ENCODE data around the gene GALNTL6.
"Not testable (repeated sequence)": the region's sequence is repeated elsewhere in the genome, so short reads cannot be mapped to it uniquely, and the experiment has no call there.

The GALNTL6 gene

DNA sequence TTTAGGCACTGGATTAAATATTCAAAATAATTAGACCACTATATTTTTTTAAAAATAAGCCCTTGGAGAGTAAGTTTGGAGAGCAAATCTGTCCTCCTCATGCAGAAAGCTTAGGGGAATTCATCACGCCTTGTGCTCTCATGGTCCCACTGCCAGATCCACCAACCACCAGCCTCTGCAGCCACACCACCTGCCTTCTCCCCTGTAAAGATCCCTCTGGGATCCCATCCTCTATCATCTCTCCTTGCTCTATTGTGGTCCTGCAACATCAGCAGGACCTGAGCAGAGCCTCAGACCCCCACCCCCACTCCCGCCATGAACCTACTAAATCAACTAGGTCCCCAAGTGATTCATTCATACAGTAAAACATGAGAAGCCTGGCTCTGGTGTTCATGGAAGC lies 872.8 kb downstream of the GALNTL6 start:
- no peak for DNase-seq

DNA sequence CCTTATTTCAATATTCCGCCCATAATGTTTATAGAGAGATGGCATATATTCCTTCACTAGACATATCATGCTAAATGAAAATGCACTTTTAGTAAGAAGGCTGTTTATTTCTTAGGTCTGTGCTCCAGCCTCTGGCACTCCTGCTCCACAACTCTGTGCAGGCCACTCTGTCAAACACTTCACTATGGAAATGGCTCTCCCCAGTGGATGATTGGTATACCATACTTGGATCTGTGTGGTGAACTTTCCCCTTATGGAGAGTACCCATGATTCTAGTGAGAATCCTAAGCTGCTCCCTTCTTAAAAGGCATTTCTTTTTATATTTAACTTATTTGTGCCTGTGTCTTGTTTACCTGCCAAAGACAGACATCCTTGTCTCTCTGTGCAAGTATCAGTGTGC lies 875.3 kb downstream of the GALNTL6 start:
- DNase-seq = no peak

DNA sequence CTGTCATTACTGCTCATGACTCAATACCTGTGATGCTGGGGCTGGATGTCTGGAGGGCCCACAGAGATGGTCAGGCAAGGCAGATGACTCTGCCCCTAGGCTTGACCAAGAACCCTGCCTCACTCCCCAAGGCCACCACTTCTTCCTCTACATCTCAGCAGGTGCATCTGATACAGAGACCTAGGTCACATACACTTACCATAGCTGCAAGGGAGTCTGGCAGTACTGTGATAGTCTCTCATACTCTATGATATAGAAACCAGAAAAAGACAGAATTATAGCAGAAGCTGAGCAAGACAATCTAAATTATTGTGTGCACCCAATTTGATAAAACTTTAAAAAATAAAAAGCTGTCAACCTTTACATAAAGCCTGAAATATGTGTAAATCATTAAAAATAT lies 878.3 kb downstream of the GALNTL6 start:
- no peak for DNase-seq

DNA sequence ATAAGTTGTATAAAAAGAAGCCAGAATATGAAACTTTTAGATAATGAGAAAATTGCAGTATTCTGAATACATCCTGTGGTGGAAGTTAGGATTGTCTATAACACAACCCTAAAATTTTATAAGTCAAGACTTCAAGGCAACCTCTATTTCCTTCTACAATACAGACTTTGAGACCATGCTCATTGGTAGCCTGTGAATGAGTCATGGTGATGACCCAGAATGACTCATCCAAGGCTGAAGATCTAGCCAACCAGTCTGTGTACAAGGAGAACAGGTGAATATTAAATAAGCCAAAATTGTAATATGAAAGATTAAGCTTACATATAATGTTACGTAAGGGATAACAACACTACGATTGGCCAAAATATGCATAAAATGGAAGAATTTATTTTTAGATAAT lies 879.5 kb downstream of the GALNTL6 start:
- no peak for DNase-seq

DNA sequence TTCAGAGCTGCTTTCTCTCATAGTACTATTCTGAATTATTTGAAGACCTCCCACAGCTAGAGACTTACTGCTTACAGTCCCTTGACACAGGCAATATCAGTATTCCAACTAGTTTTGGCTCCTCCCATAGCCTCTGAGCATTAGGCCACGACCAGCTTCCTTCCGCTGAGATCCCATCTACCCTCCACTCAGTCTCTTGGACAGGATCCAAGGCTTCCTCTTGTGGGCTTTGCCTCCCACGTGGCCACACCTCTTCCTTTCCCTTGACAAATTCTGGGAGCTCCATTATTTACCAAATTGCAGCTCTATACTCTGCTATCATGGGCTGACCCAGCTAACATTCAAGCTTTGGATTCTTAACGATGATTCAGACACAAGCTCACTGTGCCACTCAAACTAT lies 885.1 kb downstream of the GALNTL6 start:
- DNase-seq = no peak

DNA sequence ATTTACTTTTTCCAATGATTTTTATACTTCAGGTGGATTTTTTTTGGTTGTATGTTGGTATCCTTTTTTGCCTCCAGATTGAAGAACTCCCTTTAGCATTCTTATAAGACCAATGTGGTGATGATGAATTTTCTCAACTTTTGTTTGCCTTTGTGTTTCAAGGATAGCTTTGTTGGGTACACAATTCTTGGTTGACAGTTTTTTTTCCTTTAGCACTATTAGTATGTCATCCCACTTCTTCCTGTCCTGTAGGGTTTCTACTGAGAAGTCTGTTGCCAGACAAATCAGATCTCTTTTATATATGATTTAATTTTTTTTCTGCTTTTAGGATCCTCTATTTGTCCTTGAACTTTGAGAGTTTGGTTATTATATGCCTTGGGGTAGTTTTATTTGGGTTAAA lies 892.4 kb downstream of the GALNTL6 start:
- DNase-seq = no peak

DNA sequence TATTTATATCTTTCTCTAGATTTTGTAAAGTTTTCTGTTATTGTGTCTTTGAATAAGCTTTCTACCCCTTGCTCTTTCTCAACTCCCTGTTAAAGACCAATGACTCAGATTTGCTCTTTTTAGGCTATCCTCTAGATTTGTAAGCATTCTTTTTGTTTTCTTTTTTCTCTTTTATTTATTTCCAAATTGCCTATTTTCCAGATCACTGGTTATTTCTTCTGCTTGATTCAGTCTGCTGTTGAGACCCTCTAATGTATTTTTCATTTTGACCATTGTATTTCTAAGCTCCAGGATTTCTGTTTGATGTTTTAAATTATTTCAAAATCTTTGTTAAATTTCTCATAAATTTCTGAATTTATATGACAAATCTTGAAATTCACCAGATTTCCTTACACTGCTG lies 892.8 kb downstream of the GALNTL6 start:
- no peak for DNase-seq

DNA sequence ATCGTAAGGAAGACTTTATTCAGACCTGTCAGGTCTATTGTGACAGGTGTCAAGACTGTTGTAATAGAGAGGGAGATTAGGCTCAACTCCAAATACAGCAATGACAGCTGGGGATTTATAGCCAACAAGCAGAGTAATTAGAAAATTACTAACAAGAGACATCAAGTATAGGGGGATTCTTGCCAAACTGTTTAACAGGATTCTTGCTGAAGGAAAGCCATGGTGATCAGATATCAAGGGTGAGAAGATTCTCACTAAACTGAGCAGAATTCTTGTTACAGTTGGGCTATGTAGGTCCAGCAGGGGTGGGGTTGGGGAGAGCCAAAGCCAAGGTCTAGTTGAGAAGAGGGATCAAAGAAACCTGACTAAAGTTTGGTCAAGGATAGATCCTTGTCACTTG lies 894.4 kb downstream of the GALNTL6 start:
- DNase-seq = no peak

DNA sequence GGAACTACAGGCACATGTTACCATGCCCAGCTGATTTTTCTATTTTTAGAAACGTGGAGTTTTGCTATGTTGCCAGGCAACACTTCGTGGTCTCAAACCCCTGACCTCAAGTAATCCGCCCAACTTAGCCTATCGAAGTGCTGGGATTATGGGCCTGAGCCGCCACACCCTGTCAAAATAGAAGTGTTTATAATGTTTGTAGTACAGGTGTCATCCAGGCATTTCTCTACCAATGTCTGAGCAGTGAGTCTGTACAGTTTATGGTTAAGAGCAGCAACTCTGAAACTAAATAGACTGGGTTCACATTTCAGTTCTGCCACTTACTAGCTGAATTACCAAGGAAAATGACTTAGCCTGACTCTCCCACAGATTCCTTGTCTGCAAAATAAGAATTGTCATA lies 895.0 kb downstream of the GALNTL6 start:
- DNase-seq = no peak

DNA sequence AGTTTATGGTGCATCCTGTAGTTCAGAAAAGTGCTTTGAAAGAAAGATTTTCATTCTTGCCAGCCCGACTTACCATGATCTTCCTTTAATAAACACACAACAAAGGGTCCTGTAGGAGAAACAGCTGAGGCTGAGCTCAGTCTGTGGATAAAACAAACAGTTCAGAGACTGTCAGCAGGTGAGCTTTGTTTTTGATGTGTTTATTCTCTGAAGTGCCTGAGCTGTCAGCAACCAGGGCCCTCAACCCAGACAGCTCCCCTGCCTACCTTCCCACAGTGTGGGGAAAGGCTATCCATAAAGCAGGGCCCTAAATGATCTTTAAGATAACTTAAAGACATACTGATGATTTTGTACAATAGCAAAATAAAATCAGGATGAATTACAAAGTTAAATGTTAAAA lies 896.2 kb downstream of the GALNTL6 start:
- no peak for DNase-seq

DNA sequence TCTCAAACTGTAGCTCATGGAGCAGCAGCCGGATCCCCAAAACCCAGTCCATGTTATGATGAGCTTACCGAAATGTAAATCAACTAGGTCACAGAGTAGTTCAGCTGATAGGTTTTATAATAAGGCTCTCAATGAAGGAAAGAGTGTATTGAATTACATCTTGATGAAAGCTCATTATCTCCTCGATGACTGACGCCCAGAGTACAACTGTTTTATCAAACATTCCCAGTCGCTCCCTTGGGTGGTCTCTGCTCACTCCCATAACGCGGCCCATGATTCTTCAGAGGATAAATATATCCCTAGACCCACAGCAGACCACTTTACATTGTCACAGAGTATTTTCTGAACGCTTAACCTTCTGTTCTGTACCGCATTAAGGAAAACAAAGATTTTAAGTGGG lies 903.1 kb downstream of the GALNTL6 start:
- no peak for DNase-seq

DNA sequence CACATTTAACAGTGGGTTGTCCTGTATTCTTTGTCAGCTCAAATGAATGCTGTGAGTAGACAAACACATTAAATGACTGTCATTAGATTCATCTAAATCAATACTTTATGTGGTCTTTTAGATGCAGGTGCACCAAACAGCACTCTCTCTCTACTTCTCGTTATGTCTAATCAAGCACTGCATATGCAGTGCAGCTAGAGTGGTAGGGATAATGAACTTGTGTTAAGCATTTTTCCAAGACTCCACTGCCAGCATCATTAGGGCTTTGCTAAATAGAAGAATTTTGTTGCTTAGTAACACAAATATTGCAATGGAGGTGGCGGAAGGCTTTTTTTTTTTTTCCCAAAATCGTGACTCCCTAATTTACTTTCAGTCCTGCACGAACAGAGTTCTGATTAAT lies 908.5 kb downstream of the GALNTL6 start:
- no peak for DNase-seq

DNA sequence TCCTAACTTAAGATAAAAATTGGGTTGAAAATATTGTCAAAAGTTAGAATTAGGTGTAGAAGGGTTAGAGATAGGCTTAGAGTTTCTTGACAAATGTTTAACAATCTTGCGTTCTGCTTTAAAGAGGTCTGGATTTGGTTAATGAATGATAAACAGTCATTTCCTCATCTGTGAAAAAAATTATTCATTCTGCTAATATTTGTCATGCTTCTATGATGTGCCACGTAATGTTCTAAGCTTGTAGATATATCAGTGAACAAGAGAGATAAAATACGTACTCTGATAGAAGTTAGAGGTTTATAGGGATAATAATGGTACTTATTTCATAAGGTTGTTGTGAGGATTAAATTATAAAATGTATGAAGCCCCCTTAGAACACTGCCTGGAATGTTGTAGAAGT lies 912.4 kb downstream of the GALNTL6 start:
- no peak for DNase-seq

DNA sequence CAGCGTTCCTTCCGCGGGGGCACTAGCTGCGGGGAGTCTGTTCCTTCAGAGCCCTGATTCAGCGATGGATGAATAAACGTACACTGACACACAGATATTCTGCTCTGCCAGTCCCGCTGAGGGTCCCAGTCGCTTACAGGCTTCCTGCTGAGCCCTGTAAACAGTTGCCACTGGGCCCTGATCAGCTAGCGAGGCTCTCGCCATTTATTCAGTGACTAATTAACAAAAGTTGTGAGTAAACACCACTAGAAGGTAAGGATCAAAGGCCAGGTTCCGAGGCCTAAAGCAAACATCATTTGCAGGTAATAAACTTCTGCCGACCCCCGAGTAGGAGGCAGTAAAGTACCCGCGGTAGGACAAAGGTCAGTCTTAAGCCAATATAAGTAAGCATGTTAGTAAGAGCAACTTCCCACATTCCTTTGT lies 912.8 kb downstream of the GALNTL6 start:
- no peak for DNase-seq

DNA sequence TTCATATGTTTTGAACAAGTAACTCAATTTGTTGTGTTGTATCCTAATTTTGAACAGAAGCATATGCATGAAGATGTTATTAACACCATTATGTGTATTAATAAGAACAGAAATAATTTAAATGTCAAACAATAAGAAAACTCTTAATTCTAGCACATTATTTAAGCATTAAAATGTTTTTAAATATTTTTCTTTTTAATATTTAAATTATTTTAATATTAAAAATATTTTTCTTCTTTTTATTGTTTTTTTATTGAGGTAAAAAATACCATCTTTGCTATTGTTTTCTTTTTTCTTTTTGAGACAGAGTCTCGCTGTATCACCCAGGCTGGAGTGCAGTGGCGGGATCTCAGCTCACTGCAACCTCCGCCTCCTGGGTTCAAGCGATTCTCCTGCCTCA lies 914.4 kb downstream of the GALNTL6 start:
- DNase-seq = no peak

DNA sequence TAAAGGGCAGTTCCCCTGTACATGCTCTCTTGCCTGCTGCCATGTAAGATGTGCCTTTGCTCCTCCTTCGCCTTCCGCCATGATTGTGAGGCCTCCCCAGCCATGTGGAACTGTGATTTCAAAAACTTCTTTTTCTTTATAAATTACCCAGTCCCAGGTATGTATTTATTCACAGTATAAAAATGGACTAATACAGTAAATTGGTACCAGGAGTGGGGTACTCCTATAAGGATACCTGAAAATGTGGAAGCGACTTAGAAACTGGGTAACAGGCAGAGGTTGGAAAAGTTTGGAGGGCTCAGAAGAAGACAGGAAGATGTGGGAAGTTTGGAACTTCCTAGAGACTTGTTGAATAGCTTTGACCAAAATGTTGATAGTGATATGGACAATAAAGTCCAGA lies 920.4 kb downstream of the GALNTL6 start:
- not testable (repeated sequence) for DNase-seq

DNA sequence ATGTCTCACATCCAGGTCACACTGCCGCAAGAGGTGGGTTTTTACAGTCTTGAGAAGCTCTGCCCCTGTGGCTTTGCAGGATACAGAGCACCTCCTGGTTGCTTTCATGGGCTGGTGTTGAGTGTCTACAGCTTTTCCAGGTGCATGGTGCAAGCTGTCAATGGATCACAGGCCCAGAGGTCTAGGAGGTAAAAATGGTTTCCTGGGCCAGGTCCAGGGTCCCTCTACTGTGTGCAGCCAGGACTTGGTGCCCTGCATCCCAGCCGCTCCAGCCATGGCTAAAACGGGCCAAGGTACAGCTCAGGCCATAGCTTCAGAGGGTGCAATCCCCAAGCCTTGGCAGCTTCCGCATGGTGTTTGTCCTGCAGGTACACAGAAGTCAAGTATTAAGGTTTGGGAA lies 921.4 kb downstream of the GALNTL6 start:
- DNase-seq = no peak

DNA sequence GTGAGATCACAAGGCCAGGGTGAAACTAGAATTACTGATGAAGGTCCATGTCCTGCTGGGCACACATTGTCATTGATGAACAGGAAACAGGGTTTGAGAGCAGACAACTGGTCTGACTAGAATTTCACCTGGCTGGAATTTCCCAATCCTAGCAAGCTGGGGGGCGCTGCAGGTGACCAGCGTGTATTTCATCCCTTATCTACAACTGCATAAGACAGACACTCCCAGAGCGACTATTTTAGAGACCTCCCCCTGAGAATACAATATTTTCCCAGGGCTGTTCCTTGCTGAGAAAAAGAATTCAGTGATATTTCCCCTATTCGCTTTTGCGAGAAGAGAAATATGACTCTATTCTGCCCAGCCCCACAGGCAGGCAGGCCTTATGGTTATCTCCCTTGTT lies 922.8 kb downstream of the GALNTL6 start:
- no peak for DNase-seq

DNA sequence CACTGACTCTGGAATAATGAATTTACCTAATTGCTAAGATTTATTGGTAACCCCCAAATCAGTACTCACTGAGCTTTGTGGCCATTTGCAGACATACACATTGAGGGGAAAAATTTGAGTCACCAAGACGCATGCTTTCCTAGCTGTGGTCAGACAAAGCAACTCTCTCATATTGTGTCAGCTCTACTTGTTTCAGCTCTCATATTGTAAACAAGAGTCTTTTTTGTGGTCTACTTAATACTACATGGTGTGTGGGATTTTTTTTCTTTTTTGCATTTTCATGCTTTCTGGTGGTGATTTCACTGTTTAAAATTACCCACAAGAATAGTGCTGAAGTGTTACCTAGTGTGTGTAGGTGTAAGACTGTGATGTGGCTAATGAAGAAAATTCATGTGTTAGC lies 927.2 kb downstream of the GALNTL6 start:
- DNase-seq = no peak

DNA sequence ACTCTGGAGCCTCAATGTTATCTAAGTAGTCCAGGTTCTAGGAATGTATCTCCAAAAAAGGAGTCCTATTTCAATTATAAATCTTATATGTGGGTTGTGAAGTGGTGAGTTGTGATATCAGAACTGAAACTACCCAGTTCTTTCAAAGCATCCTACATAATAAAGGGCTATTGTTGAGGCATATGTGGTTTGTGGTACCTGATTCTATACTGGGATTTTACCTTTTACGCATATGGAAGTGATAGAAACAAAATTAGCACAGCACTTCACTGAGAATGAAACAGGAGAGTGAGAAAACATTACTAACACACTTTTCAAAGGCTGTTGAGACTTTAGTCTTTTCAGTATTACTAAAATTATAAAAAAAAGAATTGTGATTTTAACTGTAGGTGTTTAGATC lies 937.7 kb downstream of the GALNTL6 start:
- no peak for DNase-seq

DNA sequence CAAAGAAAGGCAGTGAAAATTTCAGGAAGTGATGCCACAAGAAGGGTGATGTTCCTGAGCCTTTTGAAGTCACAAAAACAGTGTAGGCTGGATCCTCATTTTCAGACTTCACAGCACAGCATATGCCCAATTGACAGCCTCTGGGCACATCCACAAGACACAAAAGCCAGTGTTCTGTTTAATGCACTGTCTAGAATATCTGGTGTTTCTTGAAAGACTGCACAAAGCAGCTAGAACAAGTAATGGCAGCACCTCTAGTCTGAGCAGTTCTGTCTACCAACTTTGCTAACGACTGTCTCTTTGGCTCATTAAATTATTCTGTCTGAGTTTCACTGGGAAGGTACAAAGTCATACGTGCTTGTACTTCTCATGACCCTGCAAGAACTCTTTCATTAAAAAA lies 938.3 kb downstream of the GALNTL6 start:
- no peak for DNase-seq

DNA sequence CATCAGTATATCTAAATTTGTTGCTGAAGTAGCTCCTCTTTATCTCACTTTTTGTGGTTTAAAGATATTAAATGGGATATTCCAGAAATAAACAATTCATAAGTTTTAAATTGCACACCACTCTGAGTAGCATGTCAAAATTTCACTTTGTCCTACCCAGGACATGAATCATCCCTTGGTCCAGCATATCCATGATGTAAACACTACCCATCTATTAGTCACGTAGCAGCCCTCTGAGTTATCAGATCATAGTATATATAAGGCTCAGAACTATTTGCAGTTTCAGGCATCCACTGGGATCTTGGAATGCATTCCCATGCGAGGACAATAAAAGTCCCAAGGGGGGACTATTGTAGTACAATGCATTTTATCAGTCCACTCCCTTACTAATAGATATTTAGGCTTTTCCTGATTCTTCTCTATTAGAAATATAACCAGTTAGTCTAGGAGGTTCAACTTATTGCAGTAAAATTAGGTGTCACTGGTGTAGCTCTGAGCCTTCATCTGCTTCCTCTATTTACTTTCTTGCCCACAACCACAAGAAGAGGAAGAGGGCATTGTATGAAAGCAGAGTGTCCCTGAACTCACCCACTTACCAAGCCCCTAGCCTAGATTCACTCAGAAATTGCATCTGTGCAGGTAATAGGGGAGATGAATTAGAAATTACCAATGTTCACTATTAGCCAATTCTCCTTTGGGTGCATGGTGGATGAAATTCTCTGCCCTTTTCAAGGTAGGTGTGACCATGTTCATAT lies 945.6 kb downstream of the GALNTL6 start:
- DNase-seq = peak in 1 of 2 experiments; percentile 3

DNA sequence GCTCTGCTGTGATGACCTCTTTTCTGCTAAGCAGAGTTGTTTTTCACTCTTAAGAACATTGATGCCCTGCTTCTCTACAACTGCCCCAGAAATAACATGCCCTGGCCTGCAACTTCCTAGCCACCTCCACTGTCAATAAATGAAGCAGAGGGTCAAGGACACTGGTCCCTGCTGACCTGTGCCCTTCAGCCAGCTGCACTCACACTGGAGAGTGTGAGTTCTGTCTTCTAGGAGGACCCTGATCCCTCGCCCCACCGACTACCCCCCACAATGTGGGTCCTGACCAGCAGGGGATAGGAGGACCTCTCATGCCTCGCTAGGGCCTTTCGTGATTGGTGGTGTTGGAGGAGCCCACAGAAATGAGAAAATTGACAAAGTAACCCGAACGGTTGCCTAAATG lies 947.3 kb downstream of the GALNTL6 start:
- DNase-seq = no peak

DNA sequence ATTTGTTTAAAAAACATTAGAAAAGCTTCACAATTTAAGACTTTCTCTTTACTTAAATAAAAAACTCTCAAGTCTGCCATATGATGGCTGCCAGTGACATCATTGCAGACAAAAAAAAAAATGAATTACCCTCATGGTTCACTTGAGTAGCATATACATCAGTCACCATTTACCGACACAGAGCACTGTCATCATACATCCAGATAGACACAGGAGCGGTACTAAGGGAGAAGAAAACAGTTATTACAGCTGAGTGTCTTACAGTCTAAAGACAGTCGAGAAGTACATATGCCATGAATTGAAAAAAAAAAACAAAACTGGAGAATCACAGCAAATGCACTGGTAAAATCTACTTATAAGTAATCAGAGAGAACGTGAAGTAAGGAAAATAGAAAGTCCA lies 949.7 kb downstream of the GALNTL6 start:
- no peak for DNase-seq

DNA sequence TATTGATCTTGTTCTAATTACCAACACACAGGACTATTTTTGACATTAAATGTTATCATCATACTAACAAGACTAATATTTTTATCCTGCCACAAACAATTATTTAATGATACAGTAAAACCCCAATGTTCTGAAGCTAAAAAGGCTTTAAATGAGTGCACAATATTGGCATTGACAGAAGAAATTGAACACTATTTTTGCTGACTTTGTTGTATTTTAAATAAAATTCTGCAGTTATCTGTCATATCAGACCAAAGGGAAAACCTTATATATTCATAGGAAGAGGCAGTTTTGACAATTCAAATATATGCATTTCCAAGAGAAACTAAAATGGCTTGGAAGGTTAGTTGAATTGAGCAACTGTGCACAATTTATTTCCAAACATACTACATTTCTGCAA lies 957.6 kb downstream of the GALNTL6 start:
- no peak for DNase-seq

DNA sequence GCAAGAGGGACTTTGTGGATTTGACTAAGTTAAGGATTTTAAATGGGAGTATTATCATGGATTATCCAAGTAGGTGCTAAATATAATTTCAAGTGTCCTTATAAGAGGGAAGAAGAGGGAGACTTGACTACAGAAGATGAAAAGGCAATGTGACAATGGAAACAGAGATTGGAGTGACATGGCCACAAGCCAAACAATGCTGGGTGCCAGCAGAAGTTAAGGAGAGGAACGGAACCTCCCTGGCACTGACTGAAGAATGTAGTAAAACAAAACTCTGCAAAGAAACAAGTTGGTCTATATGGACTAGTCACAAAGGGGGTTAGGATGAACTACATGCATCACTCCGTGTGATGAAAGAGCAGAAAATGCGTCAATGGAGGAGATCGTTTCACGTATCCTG lies 959.6 kb downstream of the GALNTL6 start:
- DNase-seq = no peak

Measured in AML-193 (cell line).